ENCODE results near the gene TRIM58. TPM values are rescaled to one million over a fixed set of nuclear protein-coding genes. Genes with fewer than 3 reads are reported as not detected.

Gene TRIM58
- total and polyA plus RNA-seq, 2 donors (not counting 1 experiment from before 2014, with no cell fraction given), result 0.50 to 3.5 TPM

- TF ChIP-seq CTCF (conservative IDR thresholded peaks at IDR 0.05 in 1 of 2, IDR thresholded peaks at IDR 0.05 in 1 of 2; ENCODE audit: low read depth in 1 of 2, low read length in 2 of 2) (no peak), EZH2 (IDR thresholded peaks at IDR 0.05; ENCODE audit: low read length, missing control alignments) (no peak)
- no peaks in the 10 kb centered on the region for H3K4me1 ChIP-seq (ENCODE audit: control insufficient read depth, extremely low read depth, insufficient read depth, low read length)
- H2AFZ ChIP-seq (ENCODE audit: low read length), result no peak overlapping the region
- H3K27me3 ChIP-seq (ENCODE audit: control insufficient read depth, insufficient read depth, low read length), result no peaks in the 10 kb centered on the region
- no peak overlapping the region for H3K4me3 ChIP-seq (replicated peaks in 1 of 4; ENCODE audit: control extremely low read depth in 1 of 4, insufficient read depth in 1 of 4, low read depth in 3 of 4, low read length in 4 of 4)
- no peak for DNase-seq (ENCODE audit: low read depth in 2 of 2)
- H3K27ac ChIP-seq (ENCODE audit: insufficient read depth, low read length), result no peak overlapping the region
- no peak overlapping the region for H3K9ac ChIP-seq (ENCODE audit: insufficient read depth, low read length)
- no peaks in the 10 kb centered on the region for H3K36me3 ChIP-seq (ENCODE audit: control insufficient read depth, insufficient read depth, low read length)
- no peaks in the 10 kb centered on the region for H3K9me3 ChIP-seq (ENCODE audit: control insufficient read depth, insufficient read depth, low read depth, low read length)
- no peaks in the 10 kb centered on the region for H4K20me1 ChIP-seq (ENCODE audit: control insufficient read depth, extremely low read depth, insufficient read depth, low read length)
- H3K4me2 ChIP-seq (ENCODE audit: extremely low read depth, insufficient read depth, low read length), result no peak overlapping the region
- H3K79me2 ChIP-seq (ENCODE audit: control insufficient read depth, insufficient read depth, low read length), result no peaks in the 10 kb centered on the region
Measured at GRCh38 chr1:247848346-247848745, 8.6 kb upstream of the TRIM58 start.

GRCh38 chr1:247849616-247850015, 7.4 kb upstream of the TRIM58 start:
- no peaks in the 10 kb centered on the region for H3K36me3 ChIP-seq (ENCODE audit: control insufficient read depth, insufficient read depth, low read length)
- H3K4me3 ChIP-seq (replicated peaks in 1 of 4; ENCODE audit: control extremely low read depth in 1 of 4, insufficient read depth in 1 of 4, low read depth in 3 of 4, low read length in 4 of 4), result no peak overlapping the region
- H3K4me2 ChIP-seq (ENCODE audit: extremely low read depth, insufficient read depth, low read length), result no peak overlapping the region
- no peaks in the 10 kb centered on the region for H3K79me2 ChIP-seq (ENCODE audit: control insufficient read depth, insufficient read depth, low read length)
- no peak for TF ChIP-seq EZH2 (IDR thresholded peaks at IDR 0.05; ENCODE audit: low read length, missing control alignments)
- no peak for TF ChIP-seq CTCF (conservative IDR thresholded peaks at IDR 0.05 in 1 of 2, IDR thresholded peaks at IDR 0.05 in 1 of 2; ENCODE audit: low read depth in 1 of 2, low read length in 2 of 2)
- no peak overlapping the region for H2AFZ ChIP-seq (ENCODE audit: low read length)
- no peaks in the 10 kb centered on the region for H3K27me3 ChIP-seq (ENCODE audit: control insufficient read depth, insufficient read depth, low read length)
- H4K20me1 ChIP-seq (ENCODE audit: control insufficient read depth, extremely low read depth, insufficient read depth, low read length), result no peaks in the 10 kb centered on the region
- no peaks in the 10 kb centered on the region for H3K9me3 ChIP-seq (ENCODE audit: control insufficient read depth, insufficient read depth, low read depth, low read length)
- no peaks in the 10 kb centered on the region for H3K4me1 ChIP-seq (ENCODE audit: control insufficient read depth, extremely low read depth, insufficient read depth, low read length)
- no peak for DNase-seq (ENCODE audit: low read depth in 2 of 2)
- no peak overlapping the region for H3K9ac ChIP-seq (ENCODE audit: insufficient read depth, low read length)
- no peak overlapping the region for H3K27ac ChIP-seq (ENCODE audit: insufficient read depth, low read length)

GRCh38 chr1:247854899-247855545, 2.0 kb upstream of the TRIM58 start:
- TF ChIP-seq CTCF (conservative IDR thresholded peaks at IDR 0.05 in 1 of 2, IDR thresholded peaks at IDR 0.05 in 1 of 2; ENCODE audit: low read depth in 1 of 2, low read length in 2 of 2) (no peak), EZH2 (IDR thresholded peaks at IDR 0.05; ENCODE audit: low read length, missing control alignments) (no peak)
- no peak overlapping the region for H3K4me2 ChIP-seq (ENCODE audit: extremely low read depth, insufficient read depth, low read length)
- no peaks in the 10 kb centered on the region for H3K27me3 ChIP-seq (ENCODE audit: control insufficient read depth, insufficient read depth, low read length)
- H3K4me3 ChIP-seq (replicated peaks in 1 of 4; ENCODE audit: control extremely low read depth in 1 of 4, insufficient read depth in 1 of 4, low read depth in 3 of 4, low read length in 4 of 4), result no peak overlapping the region
- H3K79me2 ChIP-seq (ENCODE audit: control insufficient read depth, insufficient read depth, low read length), result no peaks in the 10 kb centered on the region
- no peaks in the 10 kb centered on the region for H3K9me3 ChIP-seq (ENCODE audit: control insufficient read depth, insufficient read depth, low read depth, low read length)
- DNase-seq (ENCODE audit: low read depth in 2 of 2), result no peak
- H3K36me3 ChIP-seq (ENCODE audit: control insufficient read depth, insufficient read depth, low read length), result no peaks in the 10 kb centered on the region
- H3K4me1 ChIP-seq (ENCODE audit: control insufficient read depth, extremely low read depth, insufficient read depth, low read length), result no peaks in the 10 kb centered on the region
- H2AFZ ChIP-seq (ENCODE audit: low read length), result no peak overlapping the region
- H3K9ac ChIP-seq (ENCODE audit: insufficient read depth, low read length), result no peak overlapping the region
- H4K20me1 ChIP-seq (ENCODE audit: control insufficient read depth, extremely low read depth, insufficient read depth, low read length), result no peaks in the 10 kb centered on the region
- no peak overlapping the region for H3K27ac ChIP-seq (ENCODE audit: insufficient read depth, low read length)
